Loucy (cell line): Measurements from ENCODE around the gene KDM4C.

Source experiments
- H2AFZ ChIP-seq: fragments of 200-600 bp; sonication (generic); 2 replicates; pipeline ENCODE4 v1.6.0; 2016; ENCODE audit warnings: antibody characterized with exemption, mild to moderate bottlenecking, low read length, moderate library complexity
- H3F3A ChIP-seq: fragments of 200-600 bp; 2 replicates; pipeline ENCODE4 v1.6.0; 2016; ENCODE audit warnings: antibody characterized with exemption, low read depth, mild to moderate bottlenecking
- H3K27me3 ChIP-seq: fragments of 200-600 bp; sonication (generic); 2 replicates; pipeline ENCODE4 v1.6.1; 2014; ENCODE audit warnings: low read length, mild to moderate bottlenecking; ENCODE audit not compliant: insufficient read depth, poor library complexity, severe bottlenecking
- H3K36me3 ChIP-seq: fragments of 200-600 bp; sonication (generic); 2 replicates; pipeline ENCODE4 v1.6.1; 2016; ENCODE audit warnings: low read length; ENCODE audit not compliant: insufficient read depth
- H3K4me1 ChIP-seq: fragments of 200-600 bp; sonication (generic); 2 replicates; pipeline ENCODE4 v1.5.1; 2014; ENCODE audit warnings: low read length, mild to moderate bottlenecking; ENCODE audit not compliant: insufficient read depth, poor library complexity, severe bottlenecking
- H3K4me2 ChIP-seq: fragments of 200-600 bp; sonication (generic); 2 replicates; pipeline ENCODE4 v1.6.0; 2014; ENCODE audit warnings: antibody characterized with exemption, low read length, low read depth, mild to moderate bottlenecking; ENCODE audit not compliant: poor library complexity, severe bottlenecking
- H3K4me3 ChIP-seq: fragments of 200-600 bp; sonication (generic); 2 replicates; pipeline ENCODE4 v1.5.1; 2014; ENCODE audit warnings: low read length, mild to moderate bottlenecking, mixed read lengths; ENCODE audit not compliant: poor library complexity, severe bottlenecking
- H3K79me2 ChIP-seq: fragments of 200-600 bp; sonication (generic); 2 replicates; pipeline ENCODE4 v1.6.1; 2014; ENCODE audit warnings: low read length; ENCODE audit not compliant: insufficient read depth
- H3K9ac ChIP-seq: fragments of 200-600 bp; sonication (generic); 2 replicates; pipeline ENCODE4 v1.6.0; 2014; ENCODE audit warnings: mild to moderate bottlenecking, low read depth, low read length, moderate library complexity; ENCODE audit not compliant: poor library complexity, severe bottlenecking
- H3K9me2 ChIP-seq: fragments of 200-600 bp; sonication (generic); replicated peaks from 2 replicates; pipeline ENCODE4 v1.6.1; 2016; ENCODE audit warnings: low read depth, low read length, mixed read lengths
- H3K9me3 ChIP-seq: fragments of 200-600 bp; sonication (generic); 2 replicates; pipeline ENCODE4 v1.6.1; 2014; ENCODE audit warnings: mild to moderate bottlenecking, antibody characterized with exemption, low read length, low read depth; ENCODE audit not compliant: insufficient read depth
- H4K20me1 ChIP-seq: fragments of 200-600 bp; sonication (generic); 2 replicates; pipeline ENCODE4 v1.6.0; 2014; ENCODE audit warnings: antibody characterized with exemption, low read length, mild to moderate bottlenecking; ENCODE audit not compliant: insufficient read depth, poor library complexity, severe bottlenecking
- EZH2phosphoT487 ChIP-seq: fragments of 200-600 bp; IDR thresholded peaks from 2 replicates; pipeline ENCODE4 v1.6.1; 2018; ENCODE audit warnings: antibody characterized with exemption, mild to moderate bottlenecking, moderate library complexity, borderline replicate concordance
- TF ChIP-seq, protein P1 (sequence below): fragments of 200-600 bp; sonication (generic); conservative IDR thresholded peaks from 2 replicates; pipeline ENCODE4 v1.5.1; 2014; ENCODE audit warnings: mild to moderate bottlenecking, antibody characterized with exemption, low read length

Gene KDM4C

DNA sequence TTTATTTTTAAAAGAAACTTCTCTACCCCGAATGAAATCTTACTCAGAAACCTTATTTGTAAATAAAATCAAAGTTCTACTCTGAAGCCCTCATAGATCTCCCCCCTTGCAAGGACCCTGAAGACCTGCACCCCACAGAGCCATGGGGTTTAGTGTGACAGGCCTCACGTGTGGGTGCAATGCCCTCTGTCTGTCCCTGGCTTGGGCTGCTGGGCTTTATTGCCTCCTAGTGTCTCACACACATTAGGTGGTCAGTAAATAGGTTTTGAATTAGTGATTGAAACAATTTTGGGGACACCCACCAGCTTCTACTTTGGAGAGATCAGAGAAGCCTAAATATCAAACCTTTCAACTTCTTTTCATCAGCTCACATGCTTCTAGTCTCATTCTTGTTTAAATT lies 403.7 kb downstream of the KDM4C start:
- TF ChIP-seq, protein P1, sequence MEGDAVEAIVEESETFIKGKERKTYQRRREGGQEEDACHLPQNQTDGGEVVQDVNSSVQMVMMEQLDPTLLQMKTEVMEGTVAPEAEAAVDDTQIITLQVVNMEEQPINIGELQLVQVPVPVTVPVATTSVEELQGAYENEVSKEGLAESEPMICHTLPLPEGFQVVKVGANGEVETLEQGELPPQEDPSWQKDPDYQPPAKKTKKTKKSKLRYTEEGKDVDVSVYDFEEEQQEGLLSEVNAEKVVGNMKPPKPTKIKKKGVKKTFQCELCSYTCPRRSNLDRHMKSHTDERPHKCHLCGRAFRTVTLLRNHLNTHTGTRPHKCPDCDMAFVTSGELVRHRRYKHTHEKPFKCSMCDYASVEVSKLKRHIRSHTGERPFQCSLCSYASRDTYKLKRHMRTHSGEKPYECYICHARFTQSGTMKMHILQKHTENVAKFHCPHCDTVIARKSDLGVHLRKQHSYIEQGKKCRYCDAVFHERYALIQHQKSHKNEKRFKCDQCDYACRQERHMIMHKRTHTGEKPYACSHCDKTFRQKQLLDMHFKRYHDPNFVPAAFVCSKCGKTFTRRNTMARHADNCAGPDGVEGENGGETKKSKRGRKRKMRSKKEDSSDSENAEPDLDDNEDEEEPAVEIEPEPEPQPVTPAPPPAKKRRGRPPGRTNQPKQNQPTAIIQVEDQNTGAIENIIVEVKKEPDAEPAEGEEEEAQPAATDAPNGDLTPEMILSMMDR = no peak
- no peak for TF ChIP-seq EZH2phosphoT487
- Histone ChIP-seq H3K36me3 (peaks cover 18% of the 10 kb centered on the region; the same call in 1 of the 2 replicates), H3K79me2 (no peaks in the 10 kb centered on the region), H3K9ac (no peak overlapping the region), H3K4me1 (peaks cover 11% of the 10 kb centered on the region), H3K4me3 (no peak overlapping the region), H3K9me3 (no peaks in the 10 kb centered on the region), H2AFZ (no peak overlapping the region), H3F3A (no peaks in the 10 kb centered on the region), H4K20me1 (no peaks in the 10 kb centered on the region), H3K9me2 (no peaks in the 10 kb centered on the region), H3K4me2 (no peak overlapping the region), H3K27me3 (no peaks in the 10 kb centered on the region)

DNA sequence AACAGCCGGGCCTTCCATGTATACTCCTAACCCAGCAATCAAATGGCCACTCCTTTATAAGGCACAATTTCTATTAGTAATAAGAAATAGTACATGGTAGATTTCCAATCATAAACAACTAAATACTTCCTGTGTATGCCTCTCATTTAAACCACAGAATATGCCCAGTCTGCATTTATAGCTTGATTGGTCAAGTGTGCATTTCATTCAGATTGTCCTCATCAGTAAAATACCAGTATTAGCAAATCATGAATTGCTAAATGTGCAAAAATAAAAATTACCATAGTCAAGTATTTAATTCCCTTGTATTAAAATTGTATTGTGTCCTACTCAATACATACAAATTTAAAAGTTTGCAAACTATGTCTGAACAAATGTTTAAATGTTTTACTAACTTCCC lies 406.2 kb downstream of the KDM4C start:
- Histone ChIP-seq H3F3A (no peaks in the 10 kb centered on the region), H3K9ac (no peak overlapping the region), H3K4me2 (no peak overlapping the region), H4K20me1 (no peaks in the 10 kb centered on the region), H3K36me3 (peaks cover 18% of the 10 kb centered on the region; the same call in 1 of the 2 replicates), H3K4me3 (no peak overlapping the region), H3K9me3 (no peaks in the 10 kb centered on the region), H3K79me2 (no peaks in the 10 kb centered on the region), H3K4me1 (peaks cover 11% of the 10 kb centered on the region), H3K9me2 (no peaks in the 10 kb centered on the region), H2AFZ (no peak overlapping the region), H3K27me3 (no peaks in the 10 kb centered on the region)
- no peak for TF ChIP-seq EZH2phosphoT487
- TF ChIP-seq, protein P1 = no peak

DNA sequence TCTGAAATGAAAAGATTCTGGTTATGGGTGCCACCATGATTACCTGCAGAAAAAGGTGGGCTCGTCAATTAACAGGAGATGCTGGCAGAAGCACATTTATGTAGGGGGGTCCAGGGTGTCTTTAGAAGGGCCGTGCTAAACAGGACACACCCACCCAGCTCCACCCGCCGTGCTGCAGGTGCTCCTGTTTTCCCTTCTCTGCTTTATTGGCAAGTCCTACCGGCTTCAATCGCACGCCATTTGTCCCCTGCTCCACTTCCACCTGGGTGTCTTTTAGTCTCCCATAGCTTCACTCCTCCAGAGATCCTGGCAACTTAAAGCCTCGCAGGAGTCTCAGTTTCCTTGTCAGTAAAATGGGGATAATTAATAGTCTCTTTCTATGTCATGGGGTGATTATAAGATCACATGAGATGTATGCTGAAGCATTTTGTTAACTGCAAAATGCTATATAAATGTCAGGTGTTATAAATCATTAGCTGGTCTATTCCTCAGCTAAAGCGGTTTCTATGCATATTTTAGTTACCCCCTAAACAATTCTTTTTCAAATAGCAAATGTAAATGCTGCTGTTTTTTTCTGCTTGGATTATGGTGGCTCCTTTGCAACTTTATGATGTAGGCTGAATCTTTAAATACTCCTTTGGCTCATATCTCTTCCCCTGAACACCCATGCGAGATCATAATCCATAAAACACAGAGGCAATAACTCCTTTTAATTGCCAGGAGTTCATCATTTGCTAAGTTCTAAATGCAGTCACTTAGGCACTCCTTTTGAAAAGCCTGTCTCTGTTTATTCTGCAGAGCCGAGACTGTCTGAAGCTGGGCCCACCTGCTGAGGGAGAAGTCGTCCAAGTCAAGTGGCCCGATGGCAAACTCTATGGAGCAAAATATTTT lies 406.9 kb downstream of the KDM4C start:
- no peaks in the 10 kb centered on the region for H3K27me3 ChIP-seq
- H3K9me3 ChIP-seq = no peaks in the 10 kb centered on the region
- H3K36me3 ChIP-seq = peaks cover 20% of the 10 kb centered on the region; the same call in 1 of the 2 replicates
- H3K9ac ChIP-seq = no peak overlapping the region
- no peak overlapping the region for H3K4me2 ChIP-seq
- no peak overlapping the region for H2AFZ ChIP-seq
- H3K4me3 ChIP-seq = no peak overlapping the region
- no peaks in the 10 kb centered on the region for H4K20me1 ChIP-seq
- H3K9me2 ChIP-seq = no peaks in the 10 kb centered on the region
- TF ChIP-seq, protein P1 = no peak
- no peak for TF ChIP-seq EZH2phosphoT487
- no peaks in the 10 kb centered on the region for H3K79me2 ChIP-seq
- peaks cover 11% of the 10 kb centered on the region for H3K4me1 ChIP-seq
- no peaks in the 10 kb centered on the region for H3F3A ChIP-seq
